ENCODE measurements around the gene WDFY4.

Gene WDFY4

GRCh38 chr10:48907730-48908129 lies 223.1 kb downstream of the WDFY4 start:
- ATAC-seq: no peak
- TF ChIP-seq ZNF8 (CRISPR knock-in tag; IDR thresholded peaks at IDR 0.05) (no peak), CSRNP3 (CRISPR knock-in tag; IDR thresholded peaks at IDR 0.05) (no peak), BACH2 (CRISPR knock-in tag; IDR thresholded peaks at IDR 0.05; ENCODE audit: borderline replicate concordance) (no peak), RARB (CRISPR knock-in tag; IDR thresholded peaks at IDR 0.05) (no peak), GLIS3 (CRISPR knock-in tag; IDR thresholded peaks at IDR 0.05) (no peak), OSR1 (CRISPR knock-in tag; IDR thresholded peaks at IDR 0.05) (no peak), ISL1 (CRISPR knock-in tag; IDR thresholded peaks at IDR 0.05) (no peak), ARNTL (CRISPR knock-in tag; IDR thresholded peaks at IDR 0.05; ENCODE audit: borderline replicate concordance, low read depth) (no peak)
- TF ChIP-seq, protein P1, sequence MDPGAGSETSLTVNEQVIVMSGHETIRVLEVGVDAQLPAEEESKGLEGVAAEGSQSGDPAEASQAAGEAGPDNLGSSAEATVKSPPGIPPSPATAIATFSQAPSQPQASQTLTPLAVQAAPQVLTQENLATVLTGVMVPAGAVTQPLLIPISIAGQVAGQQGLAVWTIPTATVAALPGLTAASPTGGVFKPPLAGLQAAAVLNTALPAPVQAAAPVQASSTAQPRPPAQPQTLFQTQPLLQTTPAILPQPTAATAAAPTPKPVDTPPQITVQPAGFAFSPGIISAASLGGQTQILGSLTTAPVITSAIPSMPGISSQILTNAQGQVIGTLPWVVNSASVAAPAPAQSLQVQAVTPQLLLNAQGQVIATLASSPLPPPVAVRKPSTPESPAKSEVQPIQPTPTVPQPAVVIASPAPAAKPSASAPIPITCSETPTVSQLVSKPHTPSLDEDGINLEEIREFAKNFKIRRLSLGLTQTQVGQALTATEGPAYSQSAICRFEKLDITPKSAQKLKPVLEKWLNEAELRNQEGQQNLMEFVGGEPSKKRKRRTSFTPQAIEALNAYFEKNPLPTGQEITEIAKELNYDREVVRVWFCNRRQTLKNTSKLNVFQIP (CRISPR knock-in tag; IDR thresholded peaks at IDR 0.05; ENCODE audit: borderline replicate concordance, low read depth): no peak

DNA sequence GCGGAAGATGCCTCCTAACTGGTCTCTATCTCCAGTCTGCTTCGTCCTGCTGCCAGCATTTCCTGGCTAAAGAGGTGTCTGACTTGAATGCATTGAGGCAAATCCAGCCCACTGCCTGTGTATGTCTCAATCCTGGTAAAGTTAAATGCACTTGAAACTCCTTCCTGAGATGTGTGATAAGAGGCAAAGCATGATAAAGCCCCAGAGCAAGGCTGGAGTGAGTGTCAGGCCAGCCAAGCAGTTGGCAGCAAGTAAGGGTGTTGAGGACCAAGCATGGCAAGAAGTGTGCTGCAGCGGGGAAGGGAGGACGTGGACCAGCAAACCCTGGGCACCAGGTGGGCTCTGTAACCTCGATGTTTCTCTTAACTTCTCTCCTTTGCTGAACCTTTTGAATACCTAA lies 225.9 kb downstream of the WDFY4 start:
- no peak for ATAC-seq
- TF ChIP-seq TOX (CRISPR knock-in tag; IDR thresholded peaks at IDR 0.05; ENCODE audit: borderline replicate concordance) (no peak), TCF4 (CRISPR knock-in tag; IDR thresholded peaks at IDR 0.05; ENCODE audit: borderline replicate concordance) (no peak), BACH2 (CRISPR knock-in tag; IDR thresholded peaks at IDR 0.05; ENCODE audit: borderline replicate concordance) (no peak), ZNF8 (CRISPR knock-in tag; IDR thresholded peaks at IDR 0.05) (no peak), ZNF70 (CRISPR knock-in tag; IDR thresholded peaks at IDR 0.05) (no peak), OSR1 (CRISPR knock-in tag; IDR thresholded peaks at IDR 0.05) (no peak), CSRNP3 (CRISPR knock-in tag; IDR thresholded peaks at IDR 0.05) (no peak), ZFP3 (CRISPR knock-in tag; IDR thresholded peaks at IDR 0.05) (no peak), ISL1 (CRISPR knock-in tag; IDR thresholded peaks at IDR 0.05) (no peak), RARB (CRISPR knock-in tag; IDR thresholded peaks at IDR 0.05) (no peak), PPARA (CRISPR knock-in tag; IDR thresholded peaks at IDR 0.05; ENCODE audit: borderline replicate concordance) (no peak), PATZ1 (CRISPR knock-in tag; IDR thresholded peaks at IDR 0.05; ENCODE audit: borderline replicate concordance) (no peak), ESRRG (CRISPR knock-in tag; IDR thresholded peaks at IDR 0.05) (no peak), ZFP30 (CRISPR knock-in tag; IDR thresholded peaks at IDR 0.05) (no peak), ZC3H10 (CRISPR knock-in tag; IDR thresholded peaks at IDR 0.05) (no peak), ARNTL (CRISPR knock-in tag; IDR thresholded peaks at IDR 0.05; ENCODE audit: borderline replicate concordance, low read depth) (no peak)
- TF ChIP-seq, protein P2, sequence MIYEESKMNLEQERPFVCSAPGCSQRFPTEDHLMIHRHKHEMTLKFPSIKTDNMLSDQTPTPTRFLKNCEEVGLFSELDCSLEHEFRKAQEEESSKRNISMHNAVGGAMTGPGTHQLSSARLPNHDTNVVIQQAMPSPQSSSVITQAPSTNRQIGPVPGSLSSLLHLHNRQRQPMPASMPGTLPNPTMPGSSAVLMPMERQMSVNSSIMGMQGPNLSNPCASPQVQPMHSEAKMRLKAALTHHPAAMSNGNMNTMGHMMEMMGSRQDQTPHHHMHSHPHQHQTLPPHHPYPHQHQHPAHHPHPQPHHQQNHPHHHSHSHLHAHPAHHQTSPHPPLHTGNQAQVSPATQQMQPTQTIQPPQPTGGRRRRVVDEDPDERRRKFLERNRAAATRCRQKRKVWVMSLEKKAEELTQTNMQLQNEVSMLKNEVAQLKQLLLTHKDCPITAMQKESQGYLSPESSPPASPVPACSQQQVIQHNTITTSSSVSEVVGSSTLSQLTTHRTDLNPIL (CRISPR knock-in tag; IDR thresholded peaks at IDR 0.05; ENCODE audit: low read depth): no peak
- TF ChIP-seq, protein P3, sequence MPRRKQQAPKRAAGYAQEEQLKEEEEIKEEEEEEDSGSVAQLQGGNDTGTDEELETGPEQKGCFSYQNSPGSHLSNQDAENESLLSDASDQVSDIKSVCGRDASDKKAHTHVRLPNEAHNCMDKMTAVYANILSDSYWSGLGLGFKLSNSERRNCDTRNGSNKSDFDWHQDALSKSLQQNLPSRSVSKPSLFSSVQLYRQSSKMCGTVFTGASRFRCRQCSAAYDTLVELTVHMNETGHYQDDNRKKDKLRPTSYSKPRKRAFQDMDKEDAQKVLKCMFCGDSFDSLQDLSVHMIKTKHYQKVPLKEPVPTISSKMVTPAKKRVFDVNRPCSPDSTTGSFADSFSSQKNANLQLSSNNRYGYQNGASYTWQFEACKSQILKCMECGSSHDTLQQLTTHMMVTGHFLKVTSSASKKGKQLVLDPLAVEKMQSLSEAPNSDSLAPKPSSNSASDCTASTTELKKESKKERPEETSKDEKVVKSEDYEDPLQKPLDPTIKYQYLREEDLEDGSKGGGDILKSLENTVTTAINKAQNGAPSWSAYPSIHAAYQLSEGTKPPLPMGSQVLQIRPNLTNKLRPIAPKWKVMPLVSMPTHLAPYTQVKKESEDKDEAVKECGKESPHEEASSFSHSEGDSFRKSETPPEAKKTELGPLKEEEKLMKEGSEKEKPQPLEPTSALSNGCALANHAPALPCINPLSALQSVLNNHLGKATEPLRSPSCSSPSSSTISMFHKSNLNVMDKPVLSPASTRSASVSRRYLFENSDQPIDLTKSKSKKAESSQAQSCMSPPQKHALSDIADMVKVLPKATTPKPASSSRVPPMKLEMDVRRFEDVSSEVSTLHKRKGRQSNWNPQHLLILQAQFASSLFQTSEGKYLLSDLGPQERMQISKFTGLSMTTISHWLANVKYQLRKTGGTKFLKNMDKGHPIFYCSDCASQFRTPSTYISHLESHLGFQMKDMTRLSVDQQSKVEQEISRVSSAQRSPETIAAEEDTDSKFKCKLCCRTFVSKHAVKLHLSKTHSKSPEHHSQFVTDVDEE (CRISPR knock-in tag; IDR thresholded peaks at IDR 0.05): no peak
